Muscle of back (tissue), 11 donors: ENCODE results near the gene IKZF3. TPM values are rescaled to one million over a fixed set of nuclear protein-coding genes. Genes with fewer than 3 reads are reported as not detected.
"Not testable (repeated sequence)": the region's sequence is repeated elsewhere in the genome, so short reads cannot be mapped to it uniquely, and the experiment has no call there.

Experiments used
- DNase-seq, 3 donors: peaks; one replicate each; pipeline versions ENCODE4 v3.0.0 to v3.0.0-alpha.2; 2013
- polyA plus RNA-seq, 10 donors: library from polyadenylated mRNA; unstranded; fragments of 120-200 nt; gene quantifications; one replicate each; pipeline ENCODE4 v1.2.1, GENCODE V29; 2013; ENCODE audit not compliant: insufficient read length in 10 of 10

IKZF3 gene
- polyA plus RNA-seq, 10 donors: 0.08 to 2.1 (median 0.26) TPM

DNA sequence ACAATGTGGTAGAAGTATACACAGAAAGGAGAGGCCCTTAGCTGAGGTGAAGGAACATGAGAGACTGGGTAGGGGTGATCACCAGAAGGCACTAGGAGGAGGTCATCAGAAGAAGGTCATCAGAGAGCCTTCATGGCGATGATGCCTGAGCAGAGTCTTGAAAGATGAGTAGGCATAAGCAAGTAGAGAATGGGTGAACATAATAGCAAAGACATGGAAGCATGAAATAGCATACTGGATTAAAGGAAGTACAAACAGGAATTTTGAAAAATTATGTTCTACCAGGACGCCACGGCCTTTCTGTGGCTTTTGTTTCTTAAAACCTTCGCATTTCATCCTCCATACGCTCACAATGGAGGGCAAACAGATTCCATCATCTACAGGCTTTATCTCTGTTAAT, 2.9 kb downstream of the IKZF3 start:
- DNase-seq: no peak

DNA sequence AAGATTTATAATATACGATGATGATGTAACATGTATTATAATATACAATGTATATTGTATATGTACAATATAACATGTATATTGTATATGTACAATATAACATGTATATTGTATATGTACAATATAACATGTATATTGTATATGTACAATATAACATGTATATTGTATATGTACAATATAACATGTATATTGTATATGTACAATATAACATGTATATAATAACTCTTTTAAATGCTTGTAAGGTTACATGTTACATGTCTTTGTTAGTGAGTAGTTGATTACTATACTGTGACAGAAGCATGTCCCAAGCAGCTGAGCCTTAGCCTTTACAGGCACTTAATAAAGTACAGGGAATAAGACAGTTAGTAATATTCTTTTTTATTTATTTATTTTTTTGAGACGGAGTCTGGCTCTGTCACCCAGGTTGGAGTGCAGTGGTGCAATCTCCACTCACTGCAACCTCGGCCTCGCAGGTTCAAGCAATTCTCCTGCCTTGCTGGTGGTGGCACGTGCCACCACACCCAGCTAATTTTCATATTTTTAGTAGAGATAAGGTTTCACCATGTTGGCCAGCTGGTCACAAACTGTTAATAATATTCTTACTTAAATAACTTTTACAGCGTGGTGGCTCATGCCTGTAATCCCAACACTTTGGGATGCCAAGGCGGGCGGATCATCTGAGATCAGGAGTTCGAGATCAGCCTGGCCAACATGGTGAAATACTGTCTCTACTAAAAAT, 8.0 kb downstream of the IKZF3 start:
- not testable (repeated sequence) for DNase-seq

DNA sequence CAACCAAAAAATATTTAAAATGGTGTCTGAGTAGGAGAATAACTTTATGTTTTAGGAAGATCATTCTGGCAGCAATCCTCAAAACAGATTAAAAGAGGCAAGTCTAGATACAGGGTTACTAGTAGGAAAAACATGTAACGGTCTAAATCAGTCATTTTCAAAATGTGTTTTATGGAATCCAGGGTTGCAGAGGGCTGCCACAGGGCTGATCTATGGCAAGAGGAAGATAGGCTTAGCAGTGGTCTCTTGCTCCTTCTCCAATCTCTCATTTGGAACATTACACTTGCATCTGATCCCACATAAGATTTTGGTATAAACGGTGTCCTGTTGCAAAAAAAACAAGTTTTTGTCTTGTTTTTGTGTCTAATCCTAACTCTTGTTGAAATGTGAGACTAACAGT, 9.2 kb downstream of the IKZF3 start:
- no peak for DNase-seq

DNA sequence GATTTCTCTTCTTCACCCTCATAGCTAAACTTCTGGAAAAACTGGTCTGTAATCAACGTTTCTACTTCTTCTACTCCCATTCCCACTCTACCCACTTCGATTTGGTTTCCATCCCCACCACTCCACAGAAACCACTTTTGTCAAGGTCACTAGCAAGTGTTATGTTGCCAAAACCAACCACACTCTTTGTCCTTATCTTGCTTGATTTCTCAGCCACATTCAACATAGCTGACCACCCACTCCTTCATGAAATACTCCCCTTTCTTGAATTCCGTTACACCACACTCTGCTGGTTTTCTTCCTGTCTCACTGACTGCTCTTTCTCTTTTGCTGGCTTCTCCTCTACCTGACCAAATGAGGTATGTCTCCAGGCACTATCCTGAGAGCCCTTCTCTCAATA, 11.9 kb downstream of the IKZF3 start:
- DNase-seq: no peak

DNA sequence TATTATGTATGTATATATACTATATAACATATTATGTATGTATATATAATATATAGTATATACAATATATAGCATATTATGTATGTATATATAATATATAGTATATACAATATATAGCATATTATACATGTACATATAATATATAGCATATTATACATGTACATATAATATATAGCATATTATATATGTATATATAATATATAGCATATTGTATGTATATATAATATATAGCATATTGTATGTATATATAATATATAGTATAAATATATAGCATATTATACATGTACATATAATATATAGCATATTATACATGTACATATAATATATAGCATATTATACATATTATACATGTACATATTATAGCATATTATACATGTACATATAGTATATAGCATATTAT, 13.9 kb downstream of the IKZF3 start:
- not testable (repeated sequence) for DNase-seq

DNA sequence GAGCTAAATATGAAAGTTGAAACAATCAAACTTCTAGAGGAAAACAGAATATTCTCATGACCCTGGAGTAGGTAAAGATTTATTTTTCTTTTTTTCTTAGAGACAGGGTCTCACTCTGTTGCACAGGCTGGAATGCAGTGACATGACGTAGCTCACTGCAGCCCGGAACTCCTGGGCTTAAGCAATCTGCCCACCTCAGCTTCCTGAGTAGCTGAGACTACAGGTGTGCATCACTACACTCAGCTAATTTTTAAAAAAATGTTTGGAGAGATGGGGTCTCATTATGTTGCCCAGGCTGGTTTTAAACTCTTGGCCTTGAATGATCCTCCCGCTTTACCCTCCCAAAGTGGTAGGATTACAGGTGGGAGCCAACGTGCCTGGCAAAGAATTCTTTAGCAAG, 15.5 kb downstream of the IKZF3 start:
- DNase-seq: no peak

DNA sequence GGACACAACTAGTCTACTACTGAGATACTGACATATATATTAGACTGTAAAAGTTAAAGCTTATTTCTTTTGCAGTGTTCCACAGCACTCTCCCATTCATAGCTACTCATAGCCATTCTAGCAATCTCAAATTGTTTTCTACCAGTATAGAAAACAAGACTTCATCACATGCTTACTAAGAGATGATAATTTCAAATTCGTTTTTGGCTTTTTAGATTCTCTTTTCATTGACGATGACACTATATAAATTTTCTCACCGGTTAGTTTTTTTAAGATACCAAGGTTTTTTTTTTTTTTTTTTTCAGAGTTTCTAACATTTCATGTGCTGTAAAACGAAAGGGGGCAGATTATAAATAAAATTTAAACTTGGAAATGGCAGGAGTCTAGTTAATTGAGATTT, 17.9 kb downstream of the IKZF3 start:
- DNase-seq: no peak

DNA sequence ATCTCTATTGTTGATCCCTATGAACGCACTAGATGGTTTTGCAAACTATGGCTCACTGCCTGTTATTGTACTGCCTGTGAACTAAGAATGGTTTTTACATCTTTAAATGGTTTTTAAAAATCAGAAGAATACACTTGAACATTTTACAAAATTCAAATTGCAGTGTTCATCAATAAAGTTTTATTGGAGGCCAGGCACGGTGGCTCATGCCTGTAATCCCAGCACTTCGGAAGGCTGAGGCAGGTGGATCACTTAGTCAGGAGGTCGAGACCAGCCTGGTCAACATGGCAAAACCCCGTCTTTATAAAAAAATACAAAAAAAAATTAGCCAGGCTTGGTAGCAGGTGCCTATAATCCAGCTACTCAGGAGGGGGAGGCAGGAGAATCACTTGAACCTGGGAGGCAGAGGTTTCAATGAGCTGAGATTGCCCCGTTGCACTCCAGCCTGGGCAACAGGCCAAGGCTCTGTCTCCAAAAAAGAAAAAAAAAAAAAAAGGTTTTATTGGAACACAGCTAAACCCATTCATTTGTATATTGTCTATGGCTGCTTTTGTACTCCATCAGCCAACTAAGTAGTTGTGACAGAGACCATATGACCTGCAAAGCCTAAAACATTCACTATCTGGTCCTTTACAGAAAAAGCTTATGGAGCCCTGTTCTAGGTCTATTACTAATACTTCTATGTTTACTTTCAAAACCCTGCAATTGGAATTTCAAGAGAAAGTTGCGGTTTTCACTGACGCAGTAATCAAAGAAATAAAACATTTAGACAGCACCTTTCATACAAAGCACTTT, 18.9 kb downstream of the IKZF3 start:
- DNase-seq: no peak

DNA sequence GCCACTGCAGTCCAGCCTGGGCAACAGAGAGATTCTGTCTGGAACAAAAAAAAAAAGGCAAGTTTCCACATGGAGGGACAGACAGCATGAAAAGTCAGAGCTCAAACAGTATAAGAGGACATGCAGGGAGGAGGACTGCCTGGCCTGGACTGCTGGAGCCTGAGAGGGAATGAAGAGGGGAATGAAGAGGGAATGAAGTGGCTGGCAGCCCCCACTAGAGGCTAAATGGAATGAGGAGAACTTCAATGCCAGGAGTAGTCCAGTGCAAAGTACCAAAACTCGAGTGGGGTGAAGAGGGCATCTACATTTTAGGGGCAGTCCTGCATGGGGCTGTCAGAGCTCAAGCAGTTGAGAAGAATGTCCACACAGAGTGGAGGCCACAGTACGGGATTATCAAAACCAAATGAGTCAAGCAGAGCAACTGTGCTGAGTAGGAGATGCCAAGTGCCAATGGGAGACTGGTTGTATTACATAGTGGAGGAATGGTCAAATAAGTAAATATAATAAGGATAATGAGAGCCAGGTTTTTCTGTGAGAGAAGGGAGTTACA, 22.9 kb downstream of the IKZF3 start:
- no peak for DNase-seq

DNA sequence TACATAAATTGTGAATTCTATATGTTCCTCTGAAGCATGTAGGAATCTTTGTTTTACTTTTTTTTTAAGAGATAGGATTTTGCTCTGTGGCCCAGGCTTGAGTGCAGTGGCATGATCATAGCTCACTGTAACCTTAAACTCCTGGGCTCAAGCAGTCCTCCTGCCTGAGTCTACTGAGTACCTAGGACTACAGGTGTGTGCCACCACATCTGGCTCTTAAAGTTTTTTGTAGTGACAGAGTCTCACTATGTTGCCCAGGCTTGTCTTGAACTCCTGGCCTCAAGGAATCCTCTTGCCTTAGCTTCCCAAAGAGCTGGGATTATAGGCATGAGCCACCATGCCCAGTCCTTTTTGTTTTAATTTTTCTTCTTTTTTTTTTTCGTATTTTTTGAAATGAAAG, 25.3 kb downstream of the IKZF3 start:
- no peak for DNase-seq

DNA sequence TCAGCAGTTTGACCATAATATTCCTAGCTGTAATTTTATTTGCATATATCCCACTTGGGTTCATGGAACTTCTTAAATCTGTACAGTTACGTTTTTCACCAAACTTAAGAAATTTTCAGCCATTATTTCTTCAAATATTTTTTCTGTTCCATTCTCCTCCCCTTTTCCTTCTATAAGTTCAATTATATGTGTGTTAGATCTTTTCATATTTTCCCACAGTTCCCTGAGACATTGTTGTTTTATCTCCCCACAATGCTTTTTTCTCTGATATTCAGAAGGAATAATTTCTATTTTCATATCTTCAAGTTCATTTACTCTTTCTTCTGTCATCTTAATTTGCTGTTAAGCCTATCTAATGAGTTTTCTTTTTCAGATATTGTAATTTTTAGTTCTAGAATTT, 26.1 kb downstream of the IKZF3 start:
- no peak for DNase-seq

DNA sequence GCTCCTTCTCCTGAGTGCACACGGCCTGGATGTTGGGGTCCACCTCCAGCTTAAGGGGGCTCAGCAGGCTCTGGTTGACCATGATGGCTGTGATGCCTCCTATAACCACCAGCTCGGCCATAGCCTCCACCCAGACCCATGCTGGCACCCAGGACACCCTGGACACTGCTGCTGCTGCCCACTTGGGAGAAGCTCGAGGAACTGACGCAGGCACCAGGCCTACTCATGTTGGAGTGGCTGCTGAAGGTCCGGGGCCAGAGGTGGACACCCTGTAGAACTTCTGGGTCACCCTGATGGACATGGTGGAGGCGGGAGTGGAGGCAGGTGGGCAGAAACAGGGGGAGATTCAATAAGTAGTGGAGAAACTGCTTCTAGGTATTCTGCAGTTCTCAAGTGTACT, 28.0 kb downstream of the IKZF3 start:
- DNase-seq: no peak

DNA sequence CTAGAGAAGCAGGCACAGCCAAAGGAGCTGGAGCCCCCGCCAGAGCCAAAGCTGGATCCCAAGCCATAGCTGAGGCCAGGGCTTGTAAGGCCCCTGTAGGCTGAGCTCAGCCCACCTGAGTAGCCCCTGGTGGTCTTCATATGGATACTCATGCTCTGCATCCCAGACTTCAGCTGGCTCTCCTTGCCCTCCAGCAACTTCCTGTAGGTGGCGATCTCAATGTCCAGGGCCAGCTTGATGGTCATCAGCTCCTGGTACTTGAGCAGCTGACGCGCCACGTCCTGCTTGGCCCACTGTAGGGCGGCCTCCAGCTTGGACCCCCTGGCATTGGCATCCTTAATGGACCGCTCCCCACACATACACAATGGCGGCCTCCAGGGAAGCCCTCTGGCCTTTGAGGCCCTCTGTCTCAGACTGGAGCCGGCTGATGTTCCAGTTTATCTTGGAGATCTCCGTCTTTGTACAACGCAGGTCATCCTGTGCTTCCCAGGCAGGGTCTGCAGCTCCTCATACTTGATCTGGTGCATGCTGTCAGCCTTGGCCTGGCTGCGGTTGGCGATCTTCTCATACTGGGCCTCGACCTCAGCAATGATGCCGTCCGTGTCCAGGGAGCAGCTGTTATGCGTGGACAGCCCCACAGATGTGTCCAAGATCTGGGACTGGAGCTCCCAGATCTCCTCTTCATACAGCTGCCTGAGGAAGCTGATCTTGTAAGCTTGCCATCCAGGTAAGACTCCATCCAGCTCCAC, 28.9 kb downstream of the IKZF3 start:
- DNase-seq: no peak

DNA sequence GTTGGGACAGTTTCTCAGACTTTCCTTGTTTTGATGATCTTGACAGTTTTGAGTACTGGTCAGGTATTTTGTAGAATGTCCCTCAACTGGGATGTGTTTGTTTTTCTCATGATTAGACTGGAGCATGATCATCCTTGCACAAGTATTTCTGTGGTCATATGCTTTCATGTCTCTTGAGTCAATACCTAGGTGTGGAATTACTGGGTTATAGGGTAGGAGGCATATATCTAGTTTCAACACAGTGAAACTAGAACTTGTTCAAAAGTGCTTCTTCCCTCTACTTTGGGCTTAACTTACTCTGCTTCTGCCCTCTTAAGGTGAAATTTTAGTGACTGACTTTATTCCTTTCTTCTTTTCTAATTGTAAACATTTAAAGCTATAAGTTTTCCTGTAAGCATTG, 30.1 kb downstream of the IKZF3 start:
- no peak for DNase-seq

DNA sequence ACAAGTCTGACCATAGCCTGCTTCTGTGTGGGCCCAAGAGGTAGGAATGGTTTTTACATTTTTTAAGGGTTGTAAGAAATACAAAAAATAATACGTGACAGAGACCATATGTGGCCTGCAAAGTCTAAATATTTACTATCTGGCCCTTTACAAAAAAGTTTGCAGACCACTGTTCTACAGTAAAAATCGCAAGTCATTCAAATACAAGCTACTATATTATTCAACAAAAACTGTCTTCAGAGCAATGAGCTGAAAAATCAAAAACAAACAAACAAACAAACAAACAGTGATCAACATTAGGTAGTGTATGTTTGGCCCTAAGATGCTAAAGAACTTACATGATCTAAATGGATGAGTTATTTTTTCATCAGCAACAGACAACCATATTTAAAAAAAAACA, 32.5 kb downstream of the IKZF3 start:
- DNase-seq: no peak

DNA sequence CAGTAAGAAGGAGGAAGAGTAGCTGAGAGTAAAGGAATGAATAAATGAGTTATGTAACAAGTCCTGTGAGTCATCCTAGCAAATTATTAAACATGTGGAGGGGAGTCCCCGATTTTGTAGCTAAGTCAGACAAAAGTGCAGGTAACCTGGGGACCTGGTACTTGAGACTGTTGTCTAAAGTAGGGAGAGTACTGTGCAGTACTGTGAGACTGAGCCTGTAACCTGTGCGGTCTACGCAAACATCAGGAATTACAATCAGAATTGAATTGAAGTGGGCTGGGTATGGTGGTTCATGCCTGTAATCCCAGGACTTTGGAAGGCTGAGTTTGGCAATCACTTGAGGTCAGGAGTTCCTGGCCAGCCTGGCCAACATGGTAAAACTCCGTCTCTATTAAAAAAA, 35.7 kb downstream of the IKZF3 start:
- DNase-seq: no peak

DNA sequence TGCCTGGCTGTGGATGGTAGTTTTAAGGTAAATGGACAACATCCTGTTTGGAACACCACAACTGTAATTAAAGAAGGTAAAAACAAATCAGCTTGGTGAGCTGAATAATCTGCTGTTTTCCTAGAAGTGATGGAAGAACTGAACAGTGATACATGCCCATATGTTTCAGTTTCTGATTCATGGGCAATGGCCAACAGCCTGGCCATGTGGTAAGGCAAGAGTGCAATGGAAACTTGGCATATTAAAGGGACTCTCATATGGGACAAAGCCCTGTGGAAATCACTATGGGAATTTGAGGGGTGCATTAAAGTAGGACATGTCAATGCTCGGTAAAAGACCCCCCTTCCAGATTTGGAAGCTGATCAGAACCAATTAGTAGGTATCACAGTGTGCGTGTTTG, 37.8 kb downstream of the IKZF3 start:
- no peak for DNase-seq

DNA sequence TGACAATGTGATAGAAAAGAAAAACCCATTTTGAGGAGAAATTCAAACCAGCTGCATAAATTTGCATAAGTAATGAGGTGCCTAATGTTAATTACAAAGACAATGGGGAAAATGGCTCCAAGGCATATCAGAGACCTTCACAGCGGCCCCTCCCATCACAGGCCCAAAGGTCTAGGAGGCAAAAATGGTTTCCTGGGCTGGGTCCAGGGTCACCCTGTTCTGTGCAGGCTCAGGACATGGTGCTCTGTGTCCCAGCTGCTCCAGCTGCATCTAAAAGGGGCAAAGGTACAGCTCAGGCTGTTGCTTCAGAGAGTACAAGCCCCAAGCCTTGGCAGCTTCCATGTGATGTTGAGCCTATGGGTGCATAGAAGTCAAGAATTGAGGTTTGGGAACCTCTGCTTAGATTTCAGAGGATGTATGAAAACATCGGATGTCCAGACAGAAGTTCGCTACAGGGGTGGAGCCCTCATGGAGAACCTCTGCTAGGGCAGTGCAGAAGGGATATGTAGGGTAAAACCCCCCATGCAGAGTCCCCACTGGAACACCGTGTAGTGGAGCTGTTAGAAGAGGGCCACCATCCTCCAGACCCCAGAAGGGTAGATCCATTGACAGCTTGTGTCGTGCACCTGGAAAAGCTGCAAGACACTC, 40.6 kb downstream of the IKZF3 start:
- DNase-seq: no peak

DNA sequence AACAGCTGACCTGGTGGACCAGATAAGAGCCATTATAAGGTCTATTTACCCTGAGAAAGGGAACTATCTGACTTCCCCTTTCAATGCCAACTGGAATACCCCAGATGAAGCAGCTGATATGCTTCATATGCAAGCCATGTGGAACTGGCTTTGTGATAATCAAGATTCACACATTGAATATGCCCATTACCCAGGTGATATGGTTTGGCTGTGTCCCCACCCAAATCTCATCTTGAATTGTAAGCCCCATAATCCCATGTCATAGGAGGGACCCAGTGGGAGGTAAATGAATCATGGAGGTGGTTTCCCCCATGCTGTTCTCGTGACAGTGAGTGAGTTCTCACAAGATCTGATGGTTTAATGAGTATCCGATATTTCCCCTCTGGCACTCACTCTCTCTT, 42.1 kb downstream of the IKZF3 start:
- DNase-seq: no peak

DNA sequence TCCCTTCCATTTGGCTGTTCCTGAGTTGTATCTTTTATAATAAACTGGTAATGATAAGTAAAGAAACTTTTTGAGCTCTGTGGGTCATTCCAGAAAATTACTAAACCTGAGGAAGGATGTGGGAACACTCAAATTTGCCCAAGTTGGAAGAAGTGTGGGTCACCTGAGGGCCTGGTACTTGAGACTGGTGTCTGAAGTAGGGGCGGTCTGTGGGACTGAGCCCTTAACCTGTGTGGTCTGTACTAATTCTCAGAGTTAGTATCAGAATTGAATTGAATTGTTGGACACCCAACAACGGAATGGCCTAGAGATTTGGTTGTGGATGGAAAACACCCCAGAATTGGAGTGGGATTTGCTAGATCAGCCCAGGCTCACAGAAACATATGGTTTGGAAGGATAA, 43.1 kb downstream of the IKZF3 start:
- no peak for DNase-seq

DNA sequence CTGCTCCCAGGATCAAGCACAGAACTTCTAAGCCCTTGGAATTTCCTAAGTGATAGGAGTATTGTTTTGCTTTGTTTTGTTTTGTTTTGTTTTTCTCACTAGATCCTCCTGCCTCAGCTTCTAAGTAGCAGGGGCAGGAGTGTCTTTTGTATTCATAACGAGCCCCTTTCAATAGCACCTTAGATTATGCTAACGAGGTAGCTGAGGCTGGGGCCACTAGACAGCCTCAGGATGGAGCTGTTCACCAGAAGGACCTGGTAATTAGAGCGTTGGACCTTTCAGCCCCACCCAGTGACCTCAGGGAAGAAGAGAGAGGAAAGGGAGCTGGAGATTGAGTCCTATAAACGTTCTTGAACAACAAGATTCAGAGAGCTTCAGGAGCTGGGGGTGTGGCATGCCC, 43.6 kb downstream of the IKZF3 start:
- DNase-seq: no peak
